GM12878 (cell line): ENCODE measurements around the gene SEC23IP. TPM values are rescaled to one million over a fixed set of nuclear protein-coding genes. Genes with fewer than 3 reads are reported as not detected.

Source experiments
- CHD1 ChIP-seq: IDR thresholded peaks from 2 replicates; pipeline ENCODE4 v1.6.1; 2012; ENCODE audit warnings: low read depth, low read length, improper control_type of control experiment
- CHD4 ChIP-seq: fragments of 200-600 bp; sonication (generic); IDR thresholded peaks from 2 replicates; pipeline ENCODE4 v1.6.1; 2016; ENCODE audit warnings: mild to moderate bottlenecking
- JUND ChIP-seq: IDR thresholded peaks from 2 replicates; pipeline ENCODE4 v1.6.1; 2012; ENCODE audit warnings: low read depth, mild to moderate bottlenecking, low read length, improper control_type of control experiment, moderate library complexity
- KLF5 ChIP-seq: fragments of 450-650 bp; IDR thresholded peaks from 2 replicates; pipeline ENCODE4 v1.6.1; 2014; ENCODE audit warnings: mild to moderate bottlenecking; ENCODE audit not compliant: partially characterized antibody
- MYB ChIP-seq: fragments of 150-350 bp; IDR thresholded peaks from 2 replicates; pipeline ENCODE4 v1.6.1; 2014; ENCODE audit warnings: mild to moderate bottlenecking, low read depth, low read length, borderline replicate concordance
- SIN3A ChIP-seq: IDR thresholded peaks from 2 replicates; pipeline ENCODE4 v1.6.1; 2012; ENCODE audit warnings: low read depth, low read length, improper control_type of control experiment
- SMAD1 ChIP-seq: fragments of 450-650 bp; IDR thresholded peaks from 2 replicates; pipeline ENCODE4 v1.6.1; 2018; ENCODE audit warnings: mild to moderate bottlenecking, low read depth; ENCODE audit not compliant: partially characterized antibody
- SP1 ChIP-seq: IDR thresholded peaks from one replicate; pipeline ENCODE4 v1.6.1; 2011; ENCODE audit warnings: low read depth, low read length
- ZNF207 ChIP-seq: fragments of 450-650 bp; IDR thresholded peaks from 2 replicates; pipeline ENCODE4 v1.6.1; 2014; ENCODE audit warnings: antibody characterized with exemption, mild to moderate bottlenecking, borderline replicate concordance
- ZNF24 ChIP-seq: fragments of 450-650 bp; IDR thresholded peaks from 2 replicates; pipeline ENCODE4 v1.6.1; 2017; ENCODE audit warnings: antibody characterized with exemption, mild to moderate bottlenecking
- polyA plus RNA-seq, 11 experiments: library from polyadenylated mRNA; depleted of rRNA in 4 of 11; unstranded in 6 of 11; stranded (reverse) in 5 of 11; fragments of >200 nt; fragmentation: Nextera tagmentation in 4 of 11; fragmentation: Illumina TruSeq in 1 of 11; extraction: Ambion mirVana in 4 of 11; extraction: Trizol in 1 of 11; gene quantifications; 1 replicate in 1 of 11; 2 replicates in 10 of 11; pipeline versions ENCODE4 v1.2.1 to v1.2.3, GENCODE V29; 2011 to 2016; ENCODE audit warnings: inconsistent platforms in 2 of 11, missing spikeins in 2 of 11, low read depth in 1 of 11
- total RNA-seq, 4 experiments: library from RNA; depleted of rRNA in 3 of 4; stranded (reverse); fragments of >200 nt in 3 of 4; fragmentation: Illumina TruSeq in 1 of 4; extraction: Trizol in 1 of 4; gene quantifications; 2 replicates each; pipeline versions ENCODE4 v1.2.1 to v1.2.3, GENCODE V29; 2013 to 2021
- TF ChIP-seq, protein P1 (sequence below): fragments of 450-650 bp; conservative IDR thresholded peaks from 2 replicates; pipeline ENCODE4 v1.6.1; 2017; ENCODE audit warnings: mild to moderate bottlenecking, moderate library complexity
- TF ChIP-seq, protein P2 (sequence below): fragments of 450-650 bp; IDR thresholded peaks from 2 replicates; pipeline ENCODE4 v1.6.1; 2016; ENCODE audit warnings: mild to moderate bottlenecking, moderate library complexity, borderline replicate concordance
- TF ChIP-seq, protein P3 (sequence below): IDR thresholded peaks from 2 replicates; pipeline ENCODE4 v1.6.1; 2012; ENCODE audit warnings: improper control_type of control experiment, low read depth, low read length; ENCODE audit not compliant: insufficient replicate concordance
- TF ChIP-seq, protein P4 (sequence below): fragments of 450-650 bp; IDR thresholded peaks from 2 replicates; pipeline ENCODE4 v1.6.1; 2017; ENCODE audit warnings: mild to moderate bottlenecking, moderate library complexity

The SEC23IP gene
- total and polyA plus RNA-seq, 10 of the 15 experiments (the other 5 are each of a cell fraction or from before 2014, with no cell fraction given): 15.1 to 82.5 (median 36.0) TPM

DNA sequence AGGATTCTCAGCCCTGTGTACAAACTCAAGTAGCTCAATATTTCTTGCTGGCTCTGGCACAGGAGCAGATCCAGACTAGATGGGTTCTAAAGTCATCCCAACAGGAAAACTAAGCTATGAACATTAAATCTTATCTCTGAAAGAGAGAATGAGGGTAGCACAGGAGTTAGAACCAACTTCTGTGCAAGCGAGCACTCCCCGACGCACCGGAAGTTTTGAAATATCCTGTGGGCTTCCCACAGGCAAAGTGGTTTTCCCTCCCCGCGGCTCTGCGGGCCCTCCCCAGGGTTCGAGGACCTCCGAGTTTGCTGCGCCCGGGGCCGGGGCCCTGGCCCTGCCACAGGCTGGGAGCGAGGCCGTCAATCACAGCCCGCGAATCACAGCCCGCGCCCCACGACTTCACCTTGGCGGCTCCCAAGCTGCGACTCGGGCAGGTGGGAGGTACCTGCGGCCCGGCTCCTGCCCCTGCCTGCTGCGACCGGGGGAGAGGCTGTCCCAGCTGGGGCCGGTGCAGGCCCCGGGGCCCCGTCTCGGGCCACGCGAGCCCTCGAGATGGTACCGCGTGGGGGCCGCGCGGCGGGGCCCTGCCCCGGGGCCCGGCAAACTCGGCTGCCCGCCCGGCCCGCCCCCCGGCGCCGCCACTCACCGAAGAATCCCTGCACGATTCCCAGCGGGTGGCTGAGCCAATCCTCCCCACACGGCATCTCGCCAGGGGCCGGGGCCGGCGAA, 20.5 kb upstream of the SEC23IP start (continued):
- TF ChIP-seq CHD1: no peak; the same call in 1 of the 2 replicates
- TF ChIP-seq, protein P1, sequence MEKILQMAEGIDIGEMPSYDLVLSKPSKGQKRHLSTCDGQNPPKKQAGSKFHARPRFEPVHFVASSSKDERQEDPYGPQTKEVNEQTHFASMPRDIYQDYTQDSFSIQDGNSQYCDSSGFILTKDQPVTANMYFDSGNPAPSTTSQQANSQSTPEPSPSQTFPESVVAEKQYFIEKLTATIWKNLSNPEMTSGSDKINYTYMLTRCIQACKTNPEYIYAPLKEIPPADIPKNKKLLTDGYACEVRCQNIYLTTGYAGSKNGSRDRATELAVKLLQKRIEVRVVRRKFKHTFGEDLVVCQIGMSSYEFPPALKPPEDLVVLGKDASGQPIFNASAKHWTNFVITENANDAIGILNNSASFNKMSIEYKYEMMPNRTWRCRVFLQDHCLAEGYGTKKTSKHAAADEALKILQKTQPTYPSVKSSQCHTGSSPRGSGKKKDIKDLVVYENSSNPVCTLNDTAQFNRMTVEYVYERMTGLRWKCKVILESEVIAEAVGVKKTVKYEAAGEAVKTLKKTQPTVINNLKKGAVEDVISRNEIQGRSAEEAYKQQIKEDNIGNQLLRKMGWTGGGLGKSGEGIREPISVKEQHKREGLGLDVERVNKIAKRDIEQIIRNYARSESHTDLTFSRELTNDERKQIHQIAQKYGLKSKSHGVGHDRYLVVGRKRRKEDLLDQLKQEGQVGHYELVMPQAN: no peak
- TF ChIP-seq, protein P2, sequence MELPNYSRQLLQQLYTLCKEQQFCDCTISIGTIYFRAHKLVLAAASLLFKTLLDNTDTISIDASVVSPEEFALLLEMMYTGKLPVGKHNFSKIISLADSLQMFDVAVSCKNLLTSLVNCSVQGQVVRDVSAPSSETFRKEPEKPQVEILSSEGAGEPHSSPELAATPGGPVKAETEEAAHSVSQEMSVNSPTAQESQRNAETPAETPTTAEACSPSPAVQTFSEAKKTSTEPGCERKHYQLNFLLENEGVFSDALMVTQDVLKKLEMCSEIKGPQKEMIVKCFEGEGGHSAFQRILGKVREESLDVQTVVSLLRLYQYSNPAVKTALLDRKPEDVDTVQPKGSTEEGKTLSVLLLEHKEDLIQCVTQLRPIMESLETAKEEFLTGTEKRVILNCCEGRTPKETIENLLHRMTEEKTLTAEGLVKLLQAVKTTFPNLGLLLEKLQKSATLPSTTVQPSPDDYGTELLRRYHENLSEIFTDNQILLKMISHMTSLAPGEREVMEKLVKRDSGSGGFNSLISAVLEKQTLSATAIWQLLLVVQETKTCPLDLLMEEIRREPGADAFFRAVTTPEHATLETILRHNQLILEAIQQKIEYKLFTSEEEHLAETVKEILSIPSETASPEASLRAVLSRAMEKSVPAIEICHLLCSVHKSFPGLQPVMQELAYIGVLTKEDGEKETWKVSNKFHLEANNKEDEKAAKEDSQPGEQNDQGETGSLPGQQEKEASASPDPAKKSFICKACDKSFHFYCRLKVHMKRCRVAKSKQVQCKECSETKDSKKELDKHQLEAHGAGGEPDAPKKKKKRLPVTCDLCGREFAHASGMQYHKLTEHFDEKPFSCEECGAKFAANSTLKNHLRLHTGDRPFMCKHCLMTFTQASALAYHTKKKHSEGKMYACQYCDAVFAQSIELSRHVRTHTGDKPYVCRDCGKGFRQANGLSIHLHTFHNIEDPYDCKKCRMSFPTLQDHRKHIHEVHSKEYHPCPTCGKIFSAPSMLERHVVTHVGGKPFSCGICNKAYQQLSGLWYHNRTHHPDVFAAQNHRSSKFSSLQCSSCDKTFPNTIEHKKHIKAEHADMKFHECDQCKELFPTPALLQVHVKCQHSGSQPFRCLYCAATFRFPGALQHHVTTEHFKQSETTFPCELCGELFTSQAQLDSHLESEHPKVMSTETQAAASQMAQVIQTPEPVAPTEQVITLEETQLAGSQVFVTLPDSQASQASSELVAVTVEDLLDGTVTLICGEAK: no peak
- no peak for TF ChIP-seq SIN3A
- TF ChIP-seq ZNF207: no peak
- TF ChIP-seq ZNF24: no peak
- no peak for TF ChIP-seq KLF5
- TF ChIP-seq MYB: no peak
- TF ChIP-seq, protein P3, sequence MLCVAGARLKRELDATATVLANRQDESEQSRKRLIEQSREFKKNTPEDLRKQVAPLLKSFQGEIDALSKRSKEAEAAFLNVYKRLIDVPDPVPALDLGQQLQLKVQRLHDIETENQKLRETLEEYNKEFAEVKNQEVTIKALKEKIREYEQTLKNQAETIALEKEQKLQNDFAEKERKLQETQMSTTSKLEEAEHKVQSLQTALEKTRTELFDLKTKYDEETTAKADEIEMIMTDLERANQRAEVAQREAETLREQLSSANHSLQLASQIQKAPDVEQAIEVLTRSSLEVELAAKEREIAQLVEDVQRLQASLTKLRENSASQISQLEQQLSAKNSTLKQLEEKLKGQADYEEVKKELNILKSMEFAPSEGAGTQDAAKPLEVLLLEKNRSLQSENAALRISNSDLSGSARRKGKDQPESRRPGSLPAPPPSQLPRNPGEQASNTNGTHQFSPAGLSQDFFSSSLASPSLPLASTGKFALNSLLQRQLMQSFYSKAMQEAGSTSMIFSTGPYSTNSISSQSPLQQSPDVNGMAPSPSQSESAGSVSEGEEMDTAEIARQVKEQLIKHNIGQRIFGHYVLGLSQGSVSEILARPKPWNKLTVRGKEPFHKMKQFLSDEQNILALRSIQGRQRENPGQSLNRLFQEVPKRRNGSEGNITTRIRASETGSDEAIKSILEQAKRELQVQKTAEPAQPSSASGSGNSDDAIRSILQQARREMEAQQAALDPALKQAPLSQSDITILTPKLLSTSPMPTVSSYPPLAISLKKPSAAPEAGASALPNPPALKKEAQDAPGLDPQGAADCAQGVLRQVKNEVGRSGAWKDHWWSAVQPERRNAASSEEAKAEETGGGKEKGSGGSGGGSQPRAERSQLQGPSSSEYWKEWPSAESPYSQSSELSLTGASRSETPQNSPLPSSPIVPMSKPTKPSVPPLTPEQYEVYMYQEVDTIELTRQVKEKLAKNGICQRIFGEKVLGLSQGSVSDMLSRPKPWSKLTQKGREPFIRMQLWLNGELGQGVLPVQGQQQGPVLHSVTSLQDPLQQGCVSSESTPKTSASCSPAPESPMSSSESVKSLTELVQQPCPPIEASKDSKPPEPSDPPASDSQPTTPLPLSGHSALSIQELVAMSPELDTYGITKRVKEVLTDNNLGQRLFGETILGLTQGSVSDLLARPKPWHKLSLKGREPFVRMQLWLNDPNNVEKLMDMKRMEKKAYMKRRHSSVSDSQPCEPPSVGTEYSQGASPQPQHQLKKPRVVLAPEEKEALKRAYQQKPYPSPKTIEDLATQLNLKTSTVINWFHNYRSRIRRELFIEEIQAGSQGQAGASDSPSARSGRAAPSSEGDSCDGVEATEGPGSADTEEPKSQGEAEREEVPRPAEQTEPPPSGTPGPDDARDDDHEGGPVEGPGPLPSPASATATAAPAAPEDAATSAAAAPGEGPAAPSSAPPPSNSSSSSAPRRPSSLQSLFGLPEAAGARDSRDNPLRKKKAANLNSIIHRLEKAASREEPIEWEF: no peak
- TF ChIP-seq JUND: no peak
- no peak for TF ChIP-seq CHD4
- TF ChIP-seq, protein P4, sequence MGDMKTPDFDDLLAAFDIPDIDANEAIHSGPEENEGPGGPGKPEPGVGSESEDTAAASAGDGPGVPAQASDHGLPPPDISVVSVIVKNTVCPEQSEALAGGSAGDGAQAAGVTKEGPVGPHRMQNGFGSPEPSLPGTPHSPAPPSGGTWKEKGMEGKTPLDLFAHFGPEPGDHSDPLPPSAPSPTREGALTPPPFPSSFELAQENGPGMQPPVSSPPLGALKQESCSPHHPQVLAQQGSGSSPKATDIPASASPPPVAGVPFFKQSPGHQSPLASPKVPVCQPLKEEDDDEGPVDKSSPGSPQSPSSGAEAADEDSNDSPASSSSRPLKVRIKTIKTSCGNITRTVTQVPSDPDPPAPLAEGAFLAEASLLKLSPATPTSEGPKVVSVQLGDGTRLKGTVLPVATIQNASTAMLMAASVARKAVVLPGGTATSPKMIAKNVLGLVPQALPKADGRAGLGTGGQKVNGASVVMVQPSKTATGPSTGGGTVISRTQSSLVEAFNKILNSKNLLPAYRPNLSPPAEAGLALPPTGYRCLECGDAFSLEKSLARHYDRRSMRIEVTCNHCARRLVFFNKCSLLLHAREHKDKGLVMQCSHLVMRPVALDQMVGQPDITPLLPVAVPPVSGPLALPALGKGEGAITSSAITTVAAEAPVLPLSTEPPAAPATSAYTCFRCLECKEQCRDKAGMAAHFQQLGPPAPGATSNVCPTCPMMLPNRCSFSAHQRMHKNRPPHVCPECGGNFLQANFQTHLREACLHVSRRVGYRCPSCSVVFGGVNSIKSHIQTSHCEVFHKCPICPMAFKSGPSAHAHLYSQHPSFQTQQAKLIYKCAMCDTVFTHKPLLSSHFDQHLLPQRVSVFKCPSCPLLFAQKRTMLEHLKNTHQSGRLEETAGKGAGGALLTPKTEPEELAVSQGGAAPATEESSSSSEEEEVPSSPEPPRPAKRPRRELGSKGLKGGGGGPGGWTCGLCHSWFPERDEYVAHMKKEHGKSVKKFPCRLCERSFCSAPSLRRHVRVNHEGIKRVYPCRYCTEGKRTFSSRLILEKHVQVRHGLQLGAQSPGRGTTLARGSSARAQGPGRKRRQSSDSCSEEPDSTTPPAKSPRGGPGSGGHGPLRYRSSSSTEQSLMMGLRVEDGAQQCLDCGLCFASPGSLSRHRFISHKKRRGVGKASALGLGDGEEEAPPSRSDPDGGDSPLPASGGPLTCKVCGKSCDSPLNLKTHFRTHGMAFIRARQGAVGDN: no peak
- no peak for TF ChIP-seq SMAD1
- TF ChIP-seq SP1: no peak
